HEK293 (cell line): ENCODE data around the gene ATP5F1B.

Source experiments
- ATF2 ChIP-seq: fragments of 450-650 bp; formaldehyde crosslinking; IDR thresholded peaks from 2 replicates; pipeline ENCODE4 v1.5.1; 2016; ENCODE audit warnings: missing biosample characterization, missing genetic modification characterization, low read depth
- CTCF ChIP-seq: fragments of 450-650 bp; formaldehyde crosslinking; IDR thresholded peaks from 2 replicates; pipeline ENCODE4 v1.5.1; 2016; ENCODE audit warnings: missing biosample characterization, missing genetic modification characterization
- REPIN1 ChIP-seq: fragments of 450-650 bp; formaldehyde crosslinking; IDR thresholded peaks from 2 replicates; pipeline ENCODE4 v1.5.1; 2017; ENCODE audit warnings: missing biosample characterization, missing genetic modification characterization, low read depth
- TCF7L2 ChIP-seq: IDR thresholded peaks from 2 replicates; pipeline ENCODE4 v1.6.1; 2011; ENCODE audit warnings: low read depth, mild to moderate bottlenecking, inconsistent platforms, low read length, moderate library complexity, borderline replicate concordance
- ZNF311 ChIP-seq: fragments of 450-650 bp; formaldehyde crosslinking; IDR thresholded peaks from 2 replicates; pipeline ENCODE4 v1.5.1; 2017; ENCODE audit warnings: missing biosample characterization, missing genetic modification characterization, borderline replicate concordance
- ZNF423 ChIP-seq: fragments of 450-650 bp; formaldehyde crosslinking; IDR thresholded peaks from 2 replicates; pipeline ENCODE4 v1.5.1; 2016; ENCODE audit warnings: missing biosample characterization, missing genetic modification characterization

GRCh38 chr12:56633468-56634241, 12.1 kb downstream of the ATP5F1B start:
- TF ChIP-seq CTCF (no peak), REPIN1 (tag by site-specific recombination) (no peak), ZNF311 (tag by site-specific recombination) (no peak), TCF7L2 (no peak), ZNF423 (tag by site-specific recombination) (no peak), ATF2 (tag by site-specific recombination) (no peak)
